HuH-7 (cell line): ENCODE results near the gene AEN.
A peak's percentile ranks its signal among the peaks of the same experiment; 100 is the strongest.

Experiments used
- DNase-seq: peaks from one replicate; pipeline ENCODE4 v3.0.0; 2011; ENCODE audit warnings: low spot score

Gene AEN

GRCh38 chr15:88613074-88613944 lies 7.8 kb upstream of the AEN start:
- no peak for DNase-seq

- DNase-seq = no peak
Measured at GRCh38 chr15:88615303-88616107, 5.6 kb upstream of the AEN start.

DNA sequence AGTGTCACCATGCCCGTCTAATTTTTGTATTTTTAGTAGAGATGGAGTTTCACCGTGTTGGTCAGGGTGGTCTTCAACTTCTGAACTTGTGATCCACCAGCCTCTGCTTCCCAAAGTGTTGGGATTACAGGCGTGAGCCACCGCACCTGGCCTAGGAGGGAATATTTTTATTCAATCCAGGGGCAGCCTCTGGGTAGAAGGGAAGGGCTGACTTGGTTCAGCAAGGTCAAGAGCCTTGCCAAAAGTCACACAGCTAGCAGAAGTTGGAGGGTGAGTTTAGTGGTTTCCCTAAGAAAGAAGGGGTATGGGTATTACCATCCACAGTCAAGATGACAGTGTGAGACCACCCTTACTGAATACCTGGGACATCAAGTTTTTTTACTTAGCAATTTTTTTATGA lies 4.9 kb upstream of the AEN start:
- no peak for DNase-seq

GRCh38 chr15:88617031-88617722 lies 4.0 kb upstream of the AEN start:
- no peak for DNase-seq

GRCh38 chr15:88617790-88618189 lies 3.4 kb upstream of the AEN start:
- DNase-seq = no peak

GRCh38 chr15:88618686-88619085 lies 2.5 kb upstream of the AEN start:
- no peak for DNase-seq

DNA sequence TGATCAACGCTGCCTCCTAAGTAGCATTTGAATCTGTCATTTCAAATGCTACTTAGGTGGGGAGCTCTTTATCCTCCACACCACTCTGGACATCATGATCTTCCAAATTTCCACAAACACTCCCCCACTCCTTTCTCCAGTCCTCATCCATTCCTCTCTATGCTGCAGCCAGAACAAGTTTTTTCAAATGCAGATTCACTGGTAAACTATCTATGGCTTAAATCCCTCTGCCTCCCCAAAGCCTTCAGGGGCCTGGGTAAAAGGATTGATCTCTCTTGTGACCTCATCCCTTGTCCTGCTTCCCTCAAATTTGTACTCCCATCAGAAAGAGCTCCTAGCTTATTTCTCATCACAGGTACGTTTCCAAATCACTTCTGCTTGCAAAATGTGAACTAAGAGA lies 1.3 kb upstream of the AEN start:
- DNase-seq = no peak

DNA sequence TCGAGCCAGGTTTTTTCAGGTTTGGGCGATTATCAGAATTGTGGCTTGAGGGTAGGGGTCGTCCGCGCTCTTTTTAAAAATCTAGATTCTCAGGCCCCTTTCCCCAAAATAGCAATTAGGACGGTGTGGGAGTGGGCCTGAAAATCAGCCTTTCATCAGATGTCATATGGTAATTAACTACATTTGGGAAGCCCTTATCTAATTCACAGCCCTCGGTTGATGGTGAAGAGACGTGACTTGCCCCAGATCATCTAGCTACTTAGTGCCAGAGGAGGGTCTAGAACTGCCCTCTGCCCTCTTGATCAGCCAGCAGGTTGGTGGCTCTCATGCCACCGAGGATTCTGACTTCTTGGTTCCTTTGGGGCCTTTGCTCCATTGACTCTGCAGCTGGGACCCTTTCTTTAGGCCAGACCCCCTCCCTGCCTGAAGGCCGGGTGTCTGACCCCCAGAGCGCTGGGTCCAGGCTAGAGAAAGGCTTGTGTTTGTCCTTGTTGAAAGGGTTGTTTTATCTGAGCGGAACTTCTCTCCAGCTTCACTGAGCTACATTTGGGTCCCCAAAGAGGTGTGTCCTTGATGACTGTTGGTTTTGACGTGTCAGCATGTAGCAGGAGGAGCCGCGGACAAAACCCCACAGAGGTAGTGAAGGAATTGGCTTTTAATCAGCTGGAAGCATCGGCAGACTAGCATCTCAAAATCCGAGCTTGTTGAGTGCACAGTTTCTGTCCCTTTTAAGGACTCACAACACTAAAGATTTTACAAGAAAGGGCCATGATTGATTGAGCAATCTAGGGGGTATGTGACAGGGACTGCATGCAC lies 857 bp downstream of the AEN start:
- peak; percentile 46 for DNase-seq

DNA sequence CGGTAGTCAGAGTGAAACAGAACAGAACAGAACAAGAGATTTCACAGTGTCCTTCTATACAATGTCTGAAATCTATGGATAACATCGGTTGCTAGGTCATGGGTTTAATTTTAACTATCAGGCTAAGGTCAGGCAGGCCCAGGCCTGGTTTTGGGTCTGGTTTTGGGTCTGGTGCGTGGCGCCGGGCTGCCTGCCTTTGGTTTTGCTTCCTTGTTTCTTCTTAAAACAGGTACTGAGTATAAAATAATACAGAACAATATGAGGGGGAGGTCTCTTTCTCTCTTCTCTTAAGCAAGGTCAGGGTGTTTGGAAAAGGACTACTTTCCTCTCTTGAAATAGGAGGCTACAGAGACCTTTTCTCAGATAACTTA lies 1.4 kb downstream of the AEN start:
- DNase-seq = no peak

DNA sequence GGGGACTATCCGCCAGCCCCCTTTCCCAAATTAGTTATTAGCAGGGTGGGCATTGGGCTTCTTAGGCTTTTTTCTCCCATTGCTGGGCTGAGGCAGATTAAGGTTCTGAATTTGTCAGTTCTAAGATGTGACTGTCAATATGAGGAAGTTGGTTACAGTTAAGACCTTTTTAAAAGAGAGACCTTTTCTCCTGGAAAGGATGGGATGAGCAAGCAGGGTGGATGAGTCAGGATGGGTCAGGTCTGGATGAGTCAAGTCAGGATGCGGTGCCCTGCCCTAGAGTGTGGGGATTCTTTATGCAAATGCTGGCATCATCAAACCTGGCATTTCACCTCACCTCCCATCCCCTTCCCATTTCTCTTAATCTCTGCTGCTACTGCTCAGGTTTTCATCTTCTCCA lies 1.9 kb downstream of the AEN start:
- no peak for DNase-seq

GRCh38 chr15:88623632-88624031 lies 2.5 kb downstream of the AEN start:
- no peak for DNase-seq

DNA sequence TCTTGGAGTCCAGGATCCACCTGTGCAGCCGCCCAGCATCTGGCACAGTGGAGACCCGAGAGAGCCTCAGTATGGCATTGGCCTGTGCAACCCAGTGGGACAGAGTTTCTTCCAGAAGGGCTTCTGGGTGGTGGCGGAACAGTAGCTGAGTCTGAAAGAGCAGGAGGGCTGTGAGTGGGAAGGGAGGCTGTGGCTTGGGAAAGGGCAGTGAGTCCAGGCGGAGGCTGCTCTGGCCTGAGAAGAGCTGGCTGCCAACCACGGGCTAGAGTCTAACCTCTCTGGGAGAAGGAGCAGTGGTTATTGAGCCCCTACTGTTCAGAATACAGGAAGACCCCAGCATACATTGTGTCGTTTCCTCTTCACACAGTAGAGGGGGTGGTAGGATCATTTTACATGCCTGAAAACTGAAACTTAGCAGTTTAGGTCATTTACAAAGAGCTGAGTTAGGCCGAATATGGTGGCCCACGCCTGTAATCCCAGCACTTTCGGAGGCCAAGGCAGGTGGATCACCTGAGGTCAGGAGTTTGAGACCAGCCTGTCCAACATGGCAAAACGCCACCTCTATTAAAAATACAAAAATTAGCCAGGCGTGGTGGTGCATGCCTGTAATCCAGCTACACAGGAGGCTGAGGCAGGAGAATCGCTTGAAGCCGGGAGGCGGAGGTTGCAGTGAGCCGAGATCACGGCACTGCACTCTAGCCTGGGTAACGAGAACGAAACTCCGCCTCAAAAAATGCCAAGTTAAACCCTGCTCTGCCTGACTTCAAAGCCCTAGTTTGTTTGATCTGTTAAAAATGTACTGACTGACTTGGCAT lies 3.2 kb downstream of the AEN start:
- DNase-seq = peak; percentile 70

GRCh38 chr15:88624971-88625490 lies 3.9 kb downstream of the AEN start:
- no peak for DNase-seq

GRCh38 chr15:88625943-88626741 lies 5.0 kb downstream of the AEN start:
- no peak for DNase-seq

DNA sequence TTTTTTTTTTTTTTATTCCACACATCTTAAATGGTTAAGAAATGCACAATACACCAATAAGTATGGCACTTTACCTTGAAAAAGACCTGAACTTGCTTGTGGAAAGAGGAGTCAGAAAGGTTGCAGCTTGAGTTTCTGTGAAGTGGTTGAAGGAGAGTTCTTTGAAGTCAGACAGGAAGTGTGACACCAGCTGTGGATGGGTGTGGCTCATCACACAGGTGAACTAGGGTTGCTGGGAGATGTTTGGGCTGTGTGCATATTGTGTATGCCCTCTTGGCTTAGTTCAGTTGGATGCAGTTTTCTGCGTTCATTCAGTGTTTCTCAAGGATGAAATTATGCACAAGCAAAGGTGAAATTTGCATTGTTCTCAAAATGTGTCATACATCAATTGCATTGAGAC lies 6.3 kb downstream of the AEN start:
- DNase-seq = no peak

GRCh38 chr15:88628018-88628654 lies 7.0 kb downstream of the AEN start:
- DNase-seq = no peak

DNA sequence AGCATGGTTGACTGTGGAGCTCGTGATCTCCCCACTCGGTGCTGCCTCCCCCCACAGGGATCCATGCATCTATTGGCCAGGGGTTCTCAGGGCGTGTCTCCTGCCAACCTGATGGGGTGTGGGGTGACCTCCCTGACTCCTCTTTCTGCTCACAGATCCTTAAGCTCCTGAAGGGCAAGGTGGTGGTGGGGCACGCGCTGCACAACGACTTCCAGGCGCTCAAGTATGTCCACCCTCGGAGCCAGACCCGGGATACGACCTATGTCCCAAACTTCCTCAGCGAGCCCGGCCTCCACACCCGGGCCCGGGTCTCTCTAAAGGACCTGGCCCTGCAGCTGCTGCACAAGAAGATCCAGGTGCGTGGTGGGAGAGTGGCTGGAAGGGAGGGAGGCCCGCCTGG lies 7.9 kb downstream of the AEN start:
- DNase-seq = no peak

GRCh38 chr15:88630141-88630721 lies 9.1 kb downstream of the AEN start:
- no peak for DNase-seq
